H1 (cell line): ENCODE data around the gene PTGDR2. TPM values are rescaled to one million over a fixed set of nuclear protein-coding genes. Genes with fewer than 3 reads are reported as not detected.
A peak's percentile ranks its signal among the peaks of the same experiment; 100 is the strongest.

ENCODE experiments used
- CTCF ChIA-PET: fragments of 300-600 bp; sonication (Branson Sonifier 250); formaldehyde crosslinking; loops from one replicate; lab custom pipeline; 2021; ENCODE audit not compliant: partially characterized antibody; lab: Charles Lee
- POLR2A ChIA-PET: fragments of 300-600 bp; sonication (Branson Sonifier 250); formaldehyde crosslinking; loops from one replicate; lab custom pipeline; 2021; ENCODE audit warnings: inconsistent platforms; ENCODE audit not compliant: partially characterized antibody; lab: Charles Lee
- DNase-seq, 2 experiments: peaks; one replicate each; pipeline versions ENCODE4 v3.0.0 to v3.0.0-alpha.2; 2010 to 2022; ENCODE audit warnings: low spot score in 2 of 2, low read depth in 1 of 2, mixed read lengths in 1 of 2
- FAIRE-seq: peaks from 2 replicates; lab custom pipeline; 2011; peaks lifted over from hg19 to GRCh38; lab: Jason Lieb, UNC
- H2AFZ ChIP-seq: 2 replicates; pipeline ENCODE4 v1.8.1; 2012; ENCODE audit warnings: low read length, inconsistent platforms
- H2AK5ac ChIP-seq: 2 replicates; pipeline ENCODE4 v1.6.1; 2013; ENCODE audit warnings: low read depth, low read length
- H2BK120ac ChIP-seq: replicated peaks from 2 replicates; pipeline ENCODE3; 2013; ENCODE audit warnings: low read depth, low read length, inconsistent platforms
- H2BK12ac ChIP-seq: 2 replicates; pipeline ENCODE4 v1.6.1; 2013; ENCODE audit warnings: low read depth, low read length
- H2BK15ac ChIP-seq: 2 replicates; pipeline ENCODE4 v1.6.1; 2013; ENCODE audit warnings: low read length
- H2BK20ac ChIP-seq: 2 replicates; pipeline ENCODE4 v1.6.1; 2013; ENCODE audit warnings: low read length
- H2BK5ac ChIP-seq: 2 replicates; pipeline ENCODE4 v1.6.1; 2013; ENCODE audit warnings: low read depth, low read length
- H3K14ac ChIP-seq: 2 replicates; pipeline ENCODE4 v1.6.1; 2013; ENCODE audit warnings: inconsistent platforms; ENCODE audit not compliant: insufficient read length
- H3K18ac ChIP-seq: 2 replicates; pipeline ENCODE4 v1.6.1; 2013; ENCODE audit warnings: low read length; ENCODE audit errors: extremely low read depth
- H3K23ac ChIP-seq: 2 replicates; pipeline ENCODE4 v1.6.1; 2013; ENCODE audit warnings: inconsistent platforms; ENCODE audit not compliant: insufficient read length
- H3K23me2 ChIP-seq: 2 replicates; pipeline ENCODE4 v1.6.1; 2013; ENCODE audit warnings: low read depth, low read length
- H3K27ac ChIP-seq: 2 replicates; pipeline ENCODE4 v1.6.1; 2011; ENCODE audit warnings: low read depth, low read length, inconsistent platforms
- H3K27me3 ChIP-seq, 4 experiments: replicated peaks in 1 of 4; 1 replicate in 1 of 4; 2 replicates in 3 of 4; pipeline versions ENCODE4 v1.6.1 to v1.8.1; 2011 to 2013; ENCODE audit warnings: low read length in 3 of 4, mild to moderate bottlenecking in 3 of 4, inconsistent platforms in 2 of 4, mixed read lengths in 2 of 4, moderate library complexity in 1 of 4; ENCODE audit not compliant: control insufficient read depth in 3 of 4, insufficient read depth in 3 of 4; ENCODE audit errors: extremely low read depth in 1 of 4
- H3K36me3 ChIP-seq, 4 experiments: 2 replicates each; pipeline versions ENCODE4 v1.6.1 to v1.8.1; 2011 to 2013; ENCODE audit warnings: mild to moderate bottlenecking in 4 of 4, low read length in 3 of 4, moderate library complexity in 2 of 4, control low read depth in 1 of 4, inconsistent platforms in 1 of 4; ENCODE audit not compliant: insufficient read depth in 4 of 4, control insufficient read depth in 2 of 4
- H3K4ac ChIP-seq: replicated peaks from 2 replicates; pipeline ENCODE3; 2013; ENCODE audit warnings: low read length, low read depth, mixed read lengths, inconsistent platforms; ENCODE audit not compliant: insufficient read length
- H3K4me1 ChIP-seq, 4 experiments: replicated peaks in 1 of 4; 1 replicate in 1 of 4; 2 replicates in 3 of 4; pipeline versions ENCODE4 v1.6.1 to v1.8.1; 2011 to 2013; ENCODE audit warnings: low read length in 3 of 4, inconsistent platforms in 2 of 4, mixed read lengths in 1 of 4; ENCODE audit not compliant: insufficient read depth in 4 of 4, control insufficient read depth in 3 of 4
- H3K4me2 ChIP-seq, 2 experiments: 2 replicates each; pipeline versions ENCODE4 v1.6.1 to v1.8.1; 2011 to 2013; ENCODE audit warnings: low read depth in 2 of 2, low read length in 2 of 2, control low read depth in 1 of 2, inconsistent platforms in 1 of 2, mild to moderate bottlenecking in 1 of 2; ENCODE audit not compliant: insufficient read depth in 1 of 2
- H3K4me3 ChIP-seq, 4 experiments: fragments of 200-600, 300-600 bp in 1 of 4; sonication (generic), shearing (Covaris generic), sonication (Bioruptor Twin) in 1 of 4; 2 replicates each; pipeline versions ENCODE4 v1.5.1 to v1.8.1; 2011 to 2016; ENCODE audit warnings: low read length in 4 of 4, low read depth in 3 of 4, control low read depth in 2 of 4, inconsistent platforms in 2 of 4, mild to moderate bottlenecking in 2 of 4, mixed read lengths in 1 of 4, moderate library complexity in 1 of 4; ENCODE audit not compliant: insufficient read depth in 2 of 4; ENCODE audit errors: extremely low read depth in 1 of 4
- H3K56ac ChIP-seq: replicated peaks from 2 replicates; pipeline ENCODE3; 2013; ENCODE audit warnings: low read depth, mild to moderate bottlenecking, mixed read lengths, low read length, inconsistent platforms; ENCODE audit not compliant: insufficient read length
- H3K79me1 ChIP-seq: 2 replicates; pipeline ENCODE4 v1.6.1; 2013; ENCODE audit warnings: low read depth, low read length, control low read depth
- H3K79me2 ChIP-seq, 2 experiments: 2 replicates each; pipeline versions ENCODE4 v1.6.1 to v1.8.1; 2012 to 2013; ENCODE audit warnings: low read length in 2 of 2, mild to moderate bottlenecking in 2 of 2, inconsistent platforms in 1 of 2; ENCODE audit not compliant: insufficient read depth in 2 of 2, control insufficient read depth in 1 of 2
- H3K9ac ChIP-seq, 4 experiments: replicated peaks in 1 of 4; 1 replicate in 1 of 4; 2 replicates in 3 of 4; pipeline versions ENCODE4 v1.6.1 to v1.8.1; 2011 to 2013; ENCODE audit warnings: low read depth in 3 of 4, low read length in 3 of 4, control low read depth in 2 of 4, mild to moderate bottlenecking in 2 of 4, moderate library complexity in 2 of 4, inconsistent platforms in 1 of 4; ENCODE audit errors: extremely low read depth in 1 of 4
- H3K9me3 ChIP-seq, 2 experiments: 2 replicates each; pipeline versions ENCODE4 v1.6.1 to v1.8.1; 2012 to 2013; ENCODE audit warnings: mild to moderate bottlenecking in 2 of 2, moderate library complexity in 2 of 2, control low read depth in 1 of 2, inconsistent platforms in 1 of 2, low read depth in 1 of 2, low read length in 1 of 2, mixed read lengths in 1 of 2; ENCODE audit not compliant: insufficient read depth in 2 of 2
- H4K20me1 ChIP-seq, 2 experiments: replicated peaks in 1 of 2; 2 replicates each; pipeline versions ENCODE3 to v1.8.1; 2011 to 2013; ENCODE audit warnings: inconsistent platforms in 2 of 2, low read length in 2 of 2, mild to moderate bottlenecking in 1 of 2; ENCODE audit not compliant: insufficient read depth in 2 of 2, control insufficient read depth in 1 of 2
- H4K5ac ChIP-seq: 2 replicates; pipeline ENCODE4 v1.6.1; 2013; ENCODE audit warnings: low read length, low read depth, mixed read lengths, inconsistent platforms; ENCODE audit not compliant: insufficient read length
- H4K8ac ChIP-seq: 2 replicates; pipeline ENCODE4 v1.8.0; 2013; ENCODE audit warnings: mild to moderate bottlenecking, moderate library complexity, low read length, inconsistent platforms; ENCODE audit not compliant: insufficient read depth; ENCODE audit errors: extremely low read depth
- H4K91ac ChIP-seq: replicated peaks from 2 replicates; pipeline ENCODE3; 2013; ENCODE audit warnings: low read length, mixed read lengths, inconsistent platforms; ENCODE audit not compliant: insufficient read length
- BACH1 ChIP-seq: IDR thresholded peaks from 2 replicates; pipeline ENCODE4 v1.6.1; 2012; ENCODE audit warnings: low read length, improper control_type of control experiment
- RAD21 ChIP-seq, 2 experiments: IDR thresholded peaks in 1 of 2; conservative IDR thresholded peaks in 1 of 2; 2 replicates each; pipeline ENCODE4 v1.6.1; 2011; ENCODE audit warnings: low read depth in 2 of 2, low read length in 2 of 2, improper control_type of control experiment in 1 of 2, inconsistent platforms in 1 of 2, mild to moderate bottlenecking in 1 of 2, moderate library complexity in 1 of 2
- TAF1 ChIP-seq: IDR thresholded peaks from 2 replicates; pipeline ENCODE4 v1.6.1; 2011; ENCODE audit warnings: mild to moderate bottlenecking, low read depth, low read length
- TEAD4 ChIP-seq: IDR thresholded peaks from 2 replicates; pipeline ENCODE4 v1.6.1; 2012; ENCODE audit warnings: low read depth, low read length, inconsistent platforms, mixed read lengths
- WGBS, 2 experiments: shearing (Covaris generic) in 1 of 2; methylation state at CpG; one replicate each; pipeline versions ENCODE4 v1.1.6 to v1.1.7; 2013 to 2015; ENCODE audit warnings: low lambda C conversion rate in 2 of 2, mixed read lengths in 2 of 2, inconsistent platforms in 1 of 2, low coverage in 1 of 2, missing lambda C conversion rate in 1 of 2; ENCODE audit not compliant: insufficient replicate concordance in 2 of 2, insufficient coverage in 1 of 2, insufficient read length in 1 of 2; ENCODE audit errors: extremely low coverage in 1 of 2, missing lambda C conversion rate in 1 of 2; 5-methylcytosine and 5-hydroxymethylcytosine counted together
- polyA plus RNA-seq, 7 experiments: library from polyadenylated mRNA; depleted of rRNA in 3 of 7; stranded (reverse) in 5 of 7; unstranded in 2 of 7; fragments of >200 nt in 5 of 7; fragments of 200-250 nt in 2 of 7; gene quantifications; 1 replicate in 5 of 7; 2 replicates in 1 of 7; 4 replicates in 1 of 7; pipeline versions ENCODE4 v1.2.1 to v1.2.3, GENCODE V29; 2011 to 2013; ENCODE audit warnings: missing spikeins in 2 of 7, mixed read lengths in 2 of 7
- total RNA-seq: library from RNA; stranded (reverse); fragmentation: NEBNext Ultra II Directional; extraction: Animal tissue kit (Norgen Biotek cat#: 25700); gene quantifications from 2 replicates; pipeline ENCODE4 v1.2.1, GENCODE V29; 2021
- TF ChIP-seq, protein P1 (sequence below), 3 experiments: IDR thresholded peaks; 1 replicate in 2 of 3; 2 replicates in 1 of 3; pipeline versions ENCODE4 v1.5.1 to v1.6.1; 2011; ENCODE audit warnings: low read length in 3 of 3, mild to moderate bottlenecking in 3 of 3, inconsistent platforms in 2 of 3, low read depth in 1 of 3, moderate library complexity in 1 of 3; ENCODE audit not compliant: insufficient read depth in 1 of 3; ENCODE audit errors: control extremely low read depth in 1 of 3
- TF ChIP-seq, protein P2 (sequence below): IDR thresholded peaks from 2 replicates; pipeline ENCODE4 v1.6.1; 2012; ENCODE audit warnings: inconsistent platforms
- TF ChIP-seq, protein P3 (sequence below): IDR thresholded peaks from 2 replicates; pipeline ENCODE4 v1.6.1; 2012; ENCODE audit warnings: inconsistent platforms

Gene PTGDR2
- total and polyA plus RNA-seq, 2 of the 8 experiments (the other 6 are each of a cell fraction or from before 2014, with no cell fraction given) = 0.20 TPM; not detected in 1

DNA sequence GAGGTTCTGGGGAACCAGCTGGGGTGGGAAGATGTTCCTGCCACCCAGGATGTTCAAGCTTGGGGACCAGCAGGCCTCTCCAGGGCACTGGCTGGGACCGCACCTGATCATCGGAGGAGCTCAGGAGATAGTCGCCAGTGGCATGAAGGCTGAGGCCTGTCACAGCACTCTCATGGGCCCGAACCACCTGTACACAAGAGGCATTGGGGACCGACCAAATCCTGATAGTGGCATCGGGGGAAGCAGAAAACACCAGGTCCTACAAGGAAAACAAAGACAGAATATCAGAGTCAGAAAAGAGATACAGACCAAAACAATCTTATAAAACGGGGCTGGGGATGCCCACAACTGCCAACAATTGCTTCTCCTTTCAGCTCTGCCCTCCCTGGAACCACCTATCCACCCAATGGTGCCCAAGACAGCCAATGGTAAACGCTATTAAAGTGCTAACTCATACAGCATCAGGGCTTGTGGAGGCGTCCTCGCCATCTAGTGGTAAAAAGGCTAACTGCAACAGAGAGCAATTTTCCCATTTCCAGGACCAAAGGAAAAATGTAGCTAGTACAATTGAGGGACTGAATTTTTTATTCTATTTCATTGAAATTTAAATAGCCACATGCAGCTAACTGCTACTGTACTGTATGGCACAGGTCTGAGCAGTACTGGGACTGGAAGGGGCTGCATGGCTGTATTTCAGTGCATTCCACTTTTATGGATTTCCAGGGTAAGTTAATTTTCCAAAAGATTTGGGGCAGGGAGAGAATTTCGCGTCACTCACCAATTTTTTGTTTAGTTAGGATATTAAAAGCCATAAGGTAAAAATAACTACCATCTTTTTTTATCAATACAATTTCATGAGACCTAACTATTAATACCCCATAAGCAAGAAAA, 43.5 kb upstream of the PTGDR2 start:
- Histone ChIP-seq H3K18ac (no peak overlapping the region), H2BK15ac (no peak overlapping the region), H2AK5ac (no peak overlapping the region), H3K36me3 (peaks cover 37 to 88% (median 78%) of the 10 kb centered on the region in 4 experiments), H3K9me3 (no peaks in the 10 kb centered on the region), H3K9ac (no peak overlapping the region), H3K27ac (0 out of 2 replicates have a peak overlapping the region, but pooled peaks have one; percentile 42), H4K5ac (no peak overlapping the region), H3K23me2 (no peaks in the 10 kb centered on the region), H3K56ac (no peak overlapping the region), H3K23ac (no peak overlapping the region), H3K27me3 (no peaks in the 10 kb centered on the region), H3K79me1 (peaks cover 9% of the 10 kb centered on the region), H3K4me2 (no peak overlapping the region), H3K79me2 (peaks cover 6 to 23% of the 10 kb centered on the region in 2 experiments; a peak in 3 of 4 replicates), H2BK5ac (no peak overlapping the region), H2BK20ac (no peak overlapping the region), H2BK12ac (no peak overlapping the region), H2BK120ac (no peak overlapping the region), H3K14ac (no peak overlapping the region), H3K4ac (no peak overlapping the region), H4K8ac (no peak overlapping the region; the same call in 1 of the 2 replicates), H3K4me1 (peaks cover 0 to under 1% (median 0%) of the 10 kb centered on the region in 4 experiments; a peak in 1 of 7 replicates), H3K4me3 (no peak overlapping the region), H4K91ac (no peak overlapping the region), H4K20me1 (peaks cover 8 to 25% of the 10 kb centered on the region in 2 experiments), H2AFZ (no peak overlapping the region)
- DNase-seq (peak in 1 of 2 experiments; percentile 57), FAIRE-seq (no peak)
- 65% methylated on average over 12 of the region's 12 CpGs; no CpG with 5 or more reads in 1 of the 2 experiments for WGBS, 2 experiments
- ChIA-PET POLR2A (interaction anchor here (1.5 to 2.3 kb wide), 4 partner anchors 9 to 48 kb away, joined by 3 to 9 read pairs (median 6); no protein-coding TSS in a partner anchor), CTCF (interaction anchor here (0.6 to 23.0 kb wide), 43 partner anchors 8 to 1277 kb away, joined by 3 to 522 read pairs (median 4); partner anchors contain the start of genes PTGDR2, TMEM109 and ZP1)
- TF ChIP-seq, protein P1, sequence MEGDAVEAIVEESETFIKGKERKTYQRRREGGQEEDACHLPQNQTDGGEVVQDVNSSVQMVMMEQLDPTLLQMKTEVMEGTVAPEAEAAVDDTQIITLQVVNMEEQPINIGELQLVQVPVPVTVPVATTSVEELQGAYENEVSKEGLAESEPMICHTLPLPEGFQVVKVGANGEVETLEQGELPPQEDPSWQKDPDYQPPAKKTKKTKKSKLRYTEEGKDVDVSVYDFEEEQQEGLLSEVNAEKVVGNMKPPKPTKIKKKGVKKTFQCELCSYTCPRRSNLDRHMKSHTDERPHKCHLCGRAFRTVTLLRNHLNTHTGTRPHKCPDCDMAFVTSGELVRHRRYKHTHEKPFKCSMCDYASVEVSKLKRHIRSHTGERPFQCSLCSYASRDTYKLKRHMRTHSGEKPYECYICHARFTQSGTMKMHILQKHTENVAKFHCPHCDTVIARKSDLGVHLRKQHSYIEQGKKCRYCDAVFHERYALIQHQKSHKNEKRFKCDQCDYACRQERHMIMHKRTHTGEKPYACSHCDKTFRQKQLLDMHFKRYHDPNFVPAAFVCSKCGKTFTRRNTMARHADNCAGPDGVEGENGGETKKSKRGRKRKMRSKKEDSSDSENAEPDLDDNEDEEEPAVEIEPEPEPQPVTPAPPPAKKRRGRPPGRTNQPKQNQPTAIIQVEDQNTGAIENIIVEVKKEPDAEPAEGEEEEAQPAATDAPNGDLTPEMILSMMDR (IDR thresholded peaks at IDR 0.05; ENCODE audit: control extremely low read depth in 1 of 3, insufficient read depth in 1 of 3, low read depth in 1 of 3, low read length in 3 of 3) = peak; percentile 21 to 91 (median 74)
- peak; percentile 83 for TF ChIP-seq BACH1
- TF ChIP-seq, protein P2, sequence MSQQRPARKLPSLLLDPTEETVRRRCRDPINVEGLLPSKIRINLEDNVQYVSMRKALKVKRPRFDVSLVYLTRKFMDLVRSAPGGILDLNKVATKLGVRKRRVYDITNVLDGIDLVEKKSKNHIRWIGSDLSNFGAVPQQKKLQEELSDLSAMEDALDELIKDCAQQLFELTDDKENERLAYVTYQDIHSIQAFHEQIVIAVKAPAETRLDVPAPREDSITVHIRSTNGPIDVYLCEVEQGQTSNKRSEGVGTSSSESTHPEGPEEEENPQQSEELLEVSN = no peak
- TF ChIP-seq TEAD4 = no peak
- TF ChIP-seq, protein P3, sequence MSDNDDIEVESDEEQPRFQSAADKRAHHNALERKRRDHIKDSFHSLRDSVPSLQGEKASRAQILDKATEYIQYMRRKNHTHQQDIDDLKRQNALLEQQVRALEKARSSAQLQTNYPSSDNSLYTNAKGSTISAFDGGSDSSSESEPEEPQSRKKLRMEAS = no peak
- no peak for TF ChIP-seq TAF1
- peak; percentile 57 to 68 for TF ChIP-seq RAD21 (IDR thresholded peaks at IDR 0.05 in 1 of 2, conservative IDR thresholded peaks at IDR 0.05 in 1 of 2; ENCODE audit: low read depth in 2 of 2, low read length in 2 of 2)
